HG02970 (cell line): ENCODE measurements around the gene PGGHG.
"Not testable (repeated sequence)": the region's sequence is repeated elsewhere in the genome, so short reads cannot be mapped to it uniquely, and the experiment has no call there.

Experiments used
- ATAC-seq: cut with Tn5 transposase; IDR thresholded peaks from one replicate; pipeline ENCODE4 v1.9.1; 2021; ENCODE audit warnings: mild to moderate bottlenecking, moderate library complexity, moderate number of reproducible peaks; ENCODE audit not compliant: unreplicated experiment, low FRiP score

Gene PGGHG

DNA sequence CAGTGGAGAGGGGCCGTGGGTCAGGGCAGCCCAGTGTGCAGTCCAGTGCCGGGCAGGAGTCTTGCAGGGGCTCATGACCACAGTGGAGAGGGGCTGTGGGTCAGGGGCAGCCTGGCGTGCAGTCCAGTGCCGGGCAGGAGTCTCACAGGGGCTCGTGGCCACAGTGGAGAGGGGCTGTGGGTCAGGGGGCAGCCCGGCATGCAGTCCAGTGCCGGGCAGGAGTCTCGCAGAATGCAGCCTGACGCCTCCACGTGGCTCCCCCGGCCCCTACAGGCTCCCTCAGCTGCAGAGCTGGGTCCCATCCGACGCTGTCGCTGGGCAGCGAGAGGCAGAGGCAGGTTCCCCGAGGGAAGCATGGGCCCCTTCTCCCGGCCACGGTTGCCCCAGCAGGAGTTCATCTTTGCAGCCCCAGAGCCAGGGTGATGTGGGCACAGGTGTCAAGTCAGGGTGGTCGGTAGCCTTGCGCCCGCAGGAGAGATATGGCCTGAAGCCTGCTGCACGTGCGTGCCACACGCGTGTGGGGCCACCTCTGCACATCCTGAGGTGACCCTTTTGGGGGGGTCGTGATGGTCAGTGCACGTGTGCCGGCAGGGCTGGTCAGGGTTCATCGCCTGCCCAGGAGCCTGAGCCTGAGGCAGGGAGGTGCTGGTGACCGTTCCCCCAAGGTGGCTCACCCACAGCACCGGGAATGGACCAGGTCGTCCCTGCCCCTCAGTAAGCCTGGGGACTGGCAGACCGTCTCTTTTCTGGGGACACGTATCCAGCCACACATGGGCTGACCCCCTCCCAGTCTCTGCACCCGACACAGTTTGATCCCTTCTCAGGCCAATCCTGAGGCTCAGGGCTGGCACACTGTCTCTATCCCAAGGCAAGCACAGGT lies 7.5 kb downstream of the PGGHG start:
- no peak for ATAC-seq

DNA sequence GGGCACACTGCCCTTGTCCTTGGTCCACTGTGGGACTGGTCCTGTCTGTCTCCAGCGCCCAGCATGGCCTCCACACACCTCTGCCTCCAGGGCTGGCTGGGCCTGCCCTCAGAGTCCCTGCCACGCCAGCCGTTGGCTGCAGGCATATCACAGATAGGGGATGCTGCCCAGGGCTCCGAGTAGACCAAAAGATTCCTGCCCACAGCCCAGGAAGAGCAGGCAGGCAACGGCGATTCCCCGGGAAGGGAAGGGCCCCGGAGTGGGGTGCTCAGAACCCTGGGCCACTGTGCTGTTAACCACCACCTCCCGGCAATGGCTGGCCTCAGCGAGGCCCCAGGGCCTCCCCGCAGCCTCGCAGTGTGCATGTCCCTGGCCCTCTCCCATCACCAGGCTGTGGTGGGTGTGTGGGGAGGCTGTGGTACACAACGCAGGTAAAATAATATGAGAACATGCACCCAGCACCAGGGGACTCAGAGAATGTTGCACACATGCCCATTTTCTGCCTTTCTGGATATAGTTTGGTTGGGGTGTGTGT lies 8.2 kb downstream of the PGGHG start:
- ATAC-seq = no peak

DNA sequence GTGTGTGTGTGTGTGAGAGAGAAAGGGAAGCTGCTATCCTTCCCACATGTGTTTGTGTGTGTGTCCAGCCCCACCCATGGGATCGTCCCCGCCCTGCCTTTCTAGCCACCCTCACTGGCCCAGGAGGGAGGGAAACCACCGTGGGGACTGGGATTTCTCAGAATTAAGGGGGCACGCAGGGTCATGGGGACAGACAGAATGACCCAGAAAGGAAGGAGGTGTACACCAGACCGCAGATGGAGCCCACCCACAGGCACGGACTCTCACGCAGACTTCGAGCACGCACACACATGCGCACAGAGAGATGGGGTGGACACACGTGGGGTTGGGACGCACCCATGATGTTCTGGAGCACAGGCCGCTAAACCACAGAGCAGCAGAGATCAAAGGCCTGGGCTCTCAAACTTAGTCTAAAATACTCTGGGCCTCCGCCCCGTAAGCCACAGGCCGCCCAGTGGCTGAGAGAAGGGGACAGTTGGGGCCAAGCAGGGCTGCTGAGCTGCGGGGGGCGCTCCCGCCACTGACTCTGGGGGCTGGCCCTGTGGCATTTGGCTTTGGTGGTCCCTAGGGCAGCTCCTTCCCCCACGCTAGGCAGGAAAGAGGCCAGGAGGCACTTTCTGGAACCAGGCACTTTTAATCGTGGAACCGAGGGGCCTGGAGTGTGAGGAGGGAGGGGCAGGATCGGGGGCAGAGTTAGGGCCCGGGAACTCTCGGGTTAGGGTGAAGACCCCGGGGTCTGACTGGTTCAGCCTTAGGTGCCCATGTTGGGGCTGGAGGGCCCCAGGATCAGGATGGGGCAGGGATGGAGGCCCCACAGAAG lies 8.9 kb downstream of the PGGHG start:
- no peak for ATAC-seq

DNA sequence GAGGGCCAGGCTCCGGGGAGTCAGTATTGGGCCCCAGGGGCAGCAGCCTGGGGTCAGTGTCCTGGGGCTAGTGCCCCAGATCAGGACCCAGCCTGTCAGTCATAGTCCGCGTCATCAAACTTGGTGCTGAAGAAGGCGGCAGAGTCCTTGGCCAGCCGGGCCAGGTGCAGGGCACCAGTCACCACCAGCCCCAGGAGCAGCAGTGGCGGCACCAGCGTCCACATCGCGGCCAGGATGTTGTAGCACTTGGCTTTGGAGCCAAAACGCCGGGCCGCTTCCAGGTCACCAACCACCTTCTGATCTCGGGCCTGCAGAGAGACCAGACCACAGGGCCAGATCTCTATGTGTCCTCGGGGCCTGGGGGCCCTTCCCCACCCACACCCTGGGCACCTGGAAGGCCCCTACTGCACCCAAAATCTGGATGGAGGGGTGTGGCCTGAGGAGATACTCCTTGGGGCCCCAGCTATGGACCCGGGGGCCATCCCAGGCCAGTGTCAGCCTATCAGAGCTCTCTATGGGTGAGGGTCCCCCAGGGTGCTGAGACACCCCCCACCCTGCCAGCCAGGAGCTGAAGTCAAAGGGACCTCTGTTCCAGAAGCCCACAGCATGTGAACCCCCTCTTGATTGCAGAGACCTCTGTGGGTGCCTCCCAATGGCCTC lies 9.6 kb downstream of the PGGHG start:
- no peak for ATAC-seq

DNA sequence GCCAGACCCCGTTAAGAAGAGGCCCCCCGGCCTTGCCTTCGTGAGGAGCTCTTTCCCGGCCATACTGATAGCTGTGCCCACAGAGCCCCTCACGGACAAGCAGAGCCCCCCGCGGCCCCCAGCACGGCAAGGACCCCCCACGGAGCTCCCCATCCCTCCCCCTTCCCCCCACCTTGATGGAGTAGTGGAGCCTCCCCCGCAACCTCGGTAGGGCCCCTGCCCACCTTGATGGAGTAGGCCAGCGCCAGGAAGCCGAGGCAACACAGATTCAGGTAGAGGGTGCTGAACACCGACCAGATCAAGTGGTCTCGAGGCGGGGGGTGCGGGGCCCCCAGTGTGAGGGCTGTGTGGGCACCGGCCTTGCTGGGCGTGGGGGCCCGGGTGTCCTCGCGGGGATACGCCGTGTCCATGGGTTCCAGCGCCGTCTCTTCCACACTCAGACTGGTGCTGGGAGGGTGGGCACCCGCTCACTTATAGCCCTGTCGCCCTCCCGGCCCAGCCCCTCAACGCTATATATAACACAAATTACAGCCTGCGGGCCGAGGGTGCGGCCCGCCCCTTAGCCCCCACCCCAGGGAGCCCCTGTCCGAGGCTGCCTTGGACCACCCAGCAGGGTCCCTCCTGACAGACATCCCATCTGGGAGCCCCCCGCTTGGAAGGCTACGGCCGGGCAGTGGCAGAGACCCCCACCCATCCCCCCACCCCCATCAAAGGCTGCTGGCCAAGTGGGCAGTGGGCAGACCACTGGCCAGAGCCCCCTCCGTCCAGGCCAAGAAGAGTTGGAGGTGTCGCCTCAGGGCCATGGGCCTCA lies 10.4 kb downstream of the PGGHG start, which contains the start of gene IFITM5:
TSS of gene IFITM5 (minus strand) at position 446 of the 811 bp plus-strand sequence. CDS start at position 410, 36 bp downstream.
- no peak for ATAC-seq

DNA sequence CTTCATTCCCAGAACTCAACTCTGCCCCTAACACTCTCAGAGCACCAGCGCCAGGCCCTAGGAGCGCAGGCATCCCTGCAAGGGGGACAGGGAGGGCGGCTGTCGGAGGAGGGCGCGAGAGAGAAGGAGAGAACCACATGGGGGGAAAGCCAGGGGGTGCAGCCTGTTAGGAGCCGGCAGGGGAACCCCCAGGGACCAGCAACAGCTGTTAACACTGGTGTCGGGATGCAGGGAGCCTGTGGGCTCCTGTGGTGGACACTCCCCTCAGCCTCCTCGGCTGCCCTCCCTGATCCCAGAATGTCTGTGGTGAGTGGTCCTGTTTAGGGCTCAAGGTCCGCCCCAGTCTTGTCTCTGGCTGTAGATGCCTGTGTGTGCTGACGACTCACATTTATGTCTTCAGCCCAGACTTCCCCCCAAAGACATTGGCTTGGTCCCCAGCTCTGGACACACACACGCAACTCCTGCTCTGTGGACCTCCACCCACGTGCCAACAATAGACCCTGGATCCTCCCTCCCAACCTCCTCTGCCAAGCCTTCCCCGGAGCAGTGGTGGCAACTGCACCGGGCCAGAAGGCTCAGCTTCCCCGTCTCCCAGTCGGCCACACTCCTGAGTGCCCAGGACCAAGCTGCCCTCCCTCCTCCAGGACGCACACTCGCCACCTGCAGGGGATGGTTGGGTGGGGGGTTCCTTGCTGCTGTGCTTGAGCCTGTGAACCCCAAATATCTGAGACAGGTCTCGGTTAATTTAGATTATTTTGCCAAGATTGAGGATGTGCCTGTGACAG lies 11.2 kb downstream of the PGGHG start:
- ATAC-seq = no peak

DNA sequence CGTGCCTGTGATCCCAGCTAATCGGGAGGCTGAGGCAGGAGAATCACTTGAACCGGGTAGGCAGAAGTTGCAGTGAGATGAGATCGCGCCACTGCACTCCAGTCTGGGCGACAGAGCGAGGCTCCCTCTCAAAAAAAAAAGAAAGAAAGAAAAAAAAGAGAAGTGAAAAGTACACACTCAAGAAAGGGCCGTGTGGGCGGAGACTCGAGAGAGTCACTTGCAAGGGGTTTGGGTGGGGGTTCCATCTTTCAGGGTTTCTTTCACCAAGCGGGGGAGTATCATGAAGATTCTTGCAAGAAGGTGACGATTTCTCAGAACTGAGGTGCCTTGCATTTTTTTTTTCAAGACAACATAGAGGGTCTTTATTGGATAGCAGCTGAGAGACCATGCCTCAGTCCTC lies 14.4 kb downstream of the PGGHG start:
- ATAC-seq = no peak

DNA sequence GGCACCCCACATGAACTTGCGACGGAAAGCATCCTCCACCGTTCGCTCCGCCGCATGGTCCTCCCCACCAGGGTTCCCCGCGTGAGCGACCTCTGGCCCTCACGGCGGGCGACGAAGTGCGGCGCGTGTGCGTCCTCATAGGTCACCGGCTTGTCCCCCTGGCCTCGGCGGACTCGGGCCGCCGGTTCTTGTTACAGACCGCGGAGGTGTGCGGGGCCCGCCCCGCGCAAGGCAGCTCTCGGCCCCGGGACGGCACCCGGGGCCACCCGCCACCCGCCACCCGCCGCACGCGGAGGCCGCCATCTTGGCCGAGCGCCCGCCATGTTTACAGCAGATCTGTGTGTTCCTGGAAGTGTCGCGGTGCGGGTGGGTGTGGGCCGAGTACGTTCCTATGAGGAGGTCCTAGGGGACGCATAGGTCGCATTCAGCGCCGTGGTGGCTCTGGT lies 15.2 kb downstream of the PGGHG start:
- ATAC-seq = no peak

DNA sequence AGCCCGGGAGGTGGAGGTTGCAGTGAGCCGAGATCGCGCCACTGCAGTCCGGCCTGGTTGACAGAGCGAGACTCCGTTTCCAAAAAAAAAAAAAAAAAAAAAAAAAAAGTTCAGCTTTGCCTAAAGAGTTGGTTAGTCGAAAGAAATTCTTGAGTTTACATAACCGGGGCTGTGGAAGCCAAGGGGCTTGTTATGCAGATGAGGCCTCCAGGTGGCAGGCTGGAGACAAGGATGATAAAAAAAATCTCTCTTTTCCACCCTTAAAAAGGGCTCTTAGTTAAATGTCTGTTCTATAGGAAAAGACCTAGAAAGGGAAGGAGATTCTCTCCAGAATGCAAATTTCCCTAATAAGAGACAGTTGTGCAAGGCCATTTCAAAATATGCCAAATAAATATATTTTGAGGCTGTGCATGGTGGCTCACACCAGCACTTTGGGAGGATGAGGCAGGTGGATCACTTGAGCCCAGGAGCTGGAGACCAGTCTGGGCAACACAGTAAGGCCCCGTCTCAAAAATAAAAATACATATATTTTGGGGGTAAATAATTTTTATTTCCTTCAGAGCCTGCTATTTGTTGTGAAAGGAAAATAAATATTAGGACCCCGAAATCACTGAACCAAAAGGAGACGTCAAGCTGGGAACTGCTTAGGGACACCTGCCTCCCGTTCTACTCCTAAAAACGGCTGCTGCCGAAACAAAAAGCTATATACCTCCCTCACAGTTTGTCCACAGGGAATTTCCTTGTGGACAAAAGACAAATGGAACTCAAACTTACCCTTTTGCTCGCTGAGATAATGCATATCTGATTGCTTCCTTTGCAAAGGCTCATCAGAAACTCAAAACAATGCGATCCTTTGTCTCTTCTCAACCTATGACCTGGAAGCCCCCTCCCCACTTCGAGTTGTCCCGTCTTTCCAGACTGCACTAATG lies 16.3 kb downstream of the PGGHG start:
- no peak for ATAC-seq

DNA sequence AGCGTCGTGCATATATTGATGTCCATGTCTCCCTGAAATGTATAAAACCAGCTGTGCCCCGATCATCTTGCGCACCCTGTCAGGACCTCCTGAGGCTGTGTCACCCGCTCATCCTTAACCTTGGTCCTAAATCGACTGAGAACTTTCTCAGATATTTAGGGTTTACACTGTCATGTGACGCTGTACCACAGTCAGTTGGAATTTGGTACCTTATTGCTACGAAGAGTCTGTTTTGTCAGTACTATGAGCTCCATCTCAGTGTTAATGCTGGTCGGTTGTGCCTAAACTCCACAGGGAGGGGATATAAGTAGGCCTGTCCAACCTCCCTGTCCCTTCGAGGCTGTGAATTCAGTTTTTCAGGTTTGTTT lies 16.9 kb downstream of the PGGHG start:
- ATAC-seq = no peak

DNA sequence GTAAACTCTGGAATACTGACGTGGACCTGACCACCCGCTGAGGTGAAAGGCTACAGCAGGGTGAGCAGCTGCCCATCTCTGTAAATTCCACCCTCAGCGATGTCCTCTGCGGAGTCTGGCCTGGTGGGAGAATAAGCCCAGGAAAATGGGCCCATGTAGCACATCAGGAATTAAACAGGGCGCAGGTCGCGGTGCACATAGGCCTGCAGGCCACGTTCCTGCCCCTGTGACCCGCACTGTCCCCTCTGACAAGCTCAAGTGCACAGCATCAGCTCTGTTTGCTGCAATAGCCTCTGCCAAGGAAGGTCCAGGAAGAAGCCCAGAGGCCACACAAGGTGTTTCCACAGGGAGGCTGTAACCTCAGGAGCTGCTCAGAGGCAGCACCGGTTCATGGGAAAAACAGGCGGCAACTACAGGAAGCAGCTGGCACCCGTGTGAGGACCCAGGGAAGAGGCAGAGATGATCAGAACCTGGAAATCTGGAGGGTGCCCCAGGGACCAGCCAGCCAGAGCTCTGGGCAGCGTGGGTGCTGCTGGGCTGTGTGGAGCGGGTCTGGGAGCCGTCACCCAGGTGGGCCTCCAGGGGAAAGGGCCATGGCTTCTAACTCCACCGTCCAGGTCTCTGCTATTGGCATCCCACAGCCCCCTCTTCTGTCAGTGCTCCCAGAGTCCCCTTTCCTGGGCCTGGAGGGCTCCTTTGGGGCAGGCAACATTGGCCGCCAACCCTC lies 17.9 kb downstream of the PGGHG start:
- ATAC-seq = no peak

DNA sequence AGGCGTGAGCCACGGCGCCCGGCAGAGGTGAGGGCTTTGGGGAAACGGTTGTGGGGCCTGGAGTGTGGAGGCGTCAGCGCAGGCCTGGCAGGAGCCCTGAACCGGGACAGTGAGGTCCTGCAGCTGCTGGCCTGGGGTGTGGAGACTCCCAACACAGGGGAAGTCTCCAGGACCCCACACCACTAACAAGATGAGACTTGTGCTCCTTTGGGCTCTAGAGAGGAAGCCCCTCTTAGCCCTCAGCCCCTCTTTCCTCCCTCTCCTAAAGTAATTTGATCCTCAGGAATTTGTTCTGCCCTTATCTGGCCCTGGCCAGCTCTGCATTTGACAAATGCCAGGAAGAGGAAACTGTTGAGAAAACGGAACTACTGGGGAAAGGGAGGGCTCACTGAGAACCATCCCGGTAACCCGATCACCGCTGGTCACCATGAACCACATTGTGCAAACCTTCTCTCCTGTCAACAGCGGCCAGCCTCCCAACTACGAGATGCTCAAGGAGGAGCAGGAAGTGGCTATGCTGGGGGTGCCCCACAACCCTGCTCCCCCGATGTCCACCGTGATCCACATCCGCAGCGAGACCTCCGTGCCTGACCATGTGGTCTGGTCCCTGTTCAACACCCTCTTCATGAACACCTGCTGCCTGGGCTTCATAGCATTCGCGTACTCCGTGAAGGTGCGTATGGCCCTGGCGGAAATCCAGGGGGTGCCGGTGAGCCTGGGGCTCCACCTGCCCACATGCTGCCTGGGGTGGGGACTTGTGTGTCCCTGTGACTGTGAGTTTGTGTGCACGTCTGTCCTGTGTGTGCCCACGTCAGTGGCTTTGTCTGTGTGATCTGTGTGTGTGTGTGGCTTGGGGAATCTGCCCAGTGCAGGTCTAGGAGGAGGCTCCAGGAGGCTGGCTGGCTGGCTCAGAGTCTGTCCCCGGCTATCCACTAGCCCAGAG lies 19.1 kb downstream of the PGGHG start, which contains the start of gene IFITM2:
TSS of gene IFITM2 (plus strand) at position 51 of the 943 bp plus-strand sequence. CDS start at position 428, 377 bp downstream.
- not testable (repeated sequence) for ATAC-seq

DNA sequence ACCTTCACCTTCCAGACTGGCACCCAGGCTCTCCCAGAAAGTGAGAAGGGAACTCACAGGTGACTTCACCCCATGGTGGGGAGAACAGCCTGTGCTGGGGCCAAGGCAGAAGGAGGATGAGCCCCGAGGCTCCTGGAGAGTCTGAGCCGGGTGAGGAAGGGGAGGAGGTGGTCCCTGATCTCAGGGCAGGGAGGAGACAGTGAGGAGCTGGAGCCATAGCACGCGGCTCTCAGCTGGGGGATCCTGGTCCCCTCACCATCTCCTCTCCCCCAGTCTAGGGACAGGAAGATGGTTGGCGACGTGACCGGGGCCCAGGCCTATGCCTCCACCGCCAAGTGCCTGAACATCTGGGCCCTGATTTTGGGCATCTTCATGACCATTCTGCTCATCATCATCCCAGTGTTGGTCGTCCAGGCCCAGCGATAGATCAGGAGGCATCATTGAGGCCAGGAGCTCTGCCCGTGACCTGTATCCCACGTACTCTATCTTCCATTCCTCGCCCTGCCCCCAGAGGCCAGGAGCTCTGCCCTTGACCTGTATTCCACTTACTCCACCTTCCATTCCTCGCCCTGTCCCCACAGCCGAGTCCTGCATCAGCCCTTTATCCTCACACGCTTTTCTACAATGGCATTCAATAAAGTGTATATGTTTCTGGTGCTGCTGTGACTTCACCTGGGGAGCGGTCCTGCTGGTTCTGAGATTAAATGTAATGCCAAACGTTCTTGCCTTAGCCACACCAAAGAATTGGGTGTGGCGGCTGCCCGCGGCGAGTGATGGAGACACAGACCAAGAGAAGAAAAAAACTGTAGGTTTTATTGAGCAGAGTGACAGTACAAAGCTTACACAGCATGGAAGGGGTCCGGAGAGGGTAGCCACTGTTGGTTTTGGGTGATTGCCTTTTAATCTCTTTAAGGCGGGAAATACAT lies 20.1 kb downstream of the PGGHG start:
- not testable (repeated sequence) for ATAC-seq

DNA sequence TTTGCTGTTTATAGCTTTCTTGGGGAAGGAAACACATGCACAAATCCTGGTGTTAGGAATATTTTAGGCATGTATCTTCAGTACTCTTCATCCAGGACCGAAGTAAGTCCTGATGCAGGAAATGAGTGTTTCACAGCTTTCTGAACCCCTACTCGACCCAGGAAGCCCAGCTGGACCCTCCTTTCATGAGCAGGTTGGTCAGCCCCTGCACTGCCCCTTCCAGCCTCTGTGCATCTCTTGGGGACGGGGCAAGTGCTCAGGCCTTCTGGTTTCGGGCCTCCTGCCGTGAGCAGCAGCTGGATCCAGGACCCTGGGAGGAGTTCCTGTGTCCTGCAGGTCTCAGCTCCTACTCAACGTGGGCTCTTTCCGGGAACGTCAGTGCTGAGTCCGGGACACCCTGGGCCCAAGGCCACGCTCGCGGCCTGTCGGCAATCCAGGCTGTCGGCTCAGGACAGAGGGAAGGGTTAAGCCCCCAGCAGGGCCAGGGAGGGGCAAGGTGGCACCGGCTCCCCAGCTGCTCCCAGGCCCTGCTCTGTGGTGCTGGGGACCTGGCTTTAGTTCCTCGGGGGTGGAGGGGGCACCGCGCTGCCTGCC lies 21.1 kb downstream of the PGGHG start:
- not testable (repeated sequence) for ATAC-seq
